ENCODE measurements around the gene MX1. TPM values are rescaled to one million over a fixed set of nuclear protein-coding genes. Genes with fewer than 3 reads are reported as not detected.

MX1 gene
- total and polyA plus RNA-seq, 2 of the 13 experiments (the other 11 are each of a cell fraction or from before 2014, with no cell fraction given) = 2.6 to 5.8 TPM

DNA sequence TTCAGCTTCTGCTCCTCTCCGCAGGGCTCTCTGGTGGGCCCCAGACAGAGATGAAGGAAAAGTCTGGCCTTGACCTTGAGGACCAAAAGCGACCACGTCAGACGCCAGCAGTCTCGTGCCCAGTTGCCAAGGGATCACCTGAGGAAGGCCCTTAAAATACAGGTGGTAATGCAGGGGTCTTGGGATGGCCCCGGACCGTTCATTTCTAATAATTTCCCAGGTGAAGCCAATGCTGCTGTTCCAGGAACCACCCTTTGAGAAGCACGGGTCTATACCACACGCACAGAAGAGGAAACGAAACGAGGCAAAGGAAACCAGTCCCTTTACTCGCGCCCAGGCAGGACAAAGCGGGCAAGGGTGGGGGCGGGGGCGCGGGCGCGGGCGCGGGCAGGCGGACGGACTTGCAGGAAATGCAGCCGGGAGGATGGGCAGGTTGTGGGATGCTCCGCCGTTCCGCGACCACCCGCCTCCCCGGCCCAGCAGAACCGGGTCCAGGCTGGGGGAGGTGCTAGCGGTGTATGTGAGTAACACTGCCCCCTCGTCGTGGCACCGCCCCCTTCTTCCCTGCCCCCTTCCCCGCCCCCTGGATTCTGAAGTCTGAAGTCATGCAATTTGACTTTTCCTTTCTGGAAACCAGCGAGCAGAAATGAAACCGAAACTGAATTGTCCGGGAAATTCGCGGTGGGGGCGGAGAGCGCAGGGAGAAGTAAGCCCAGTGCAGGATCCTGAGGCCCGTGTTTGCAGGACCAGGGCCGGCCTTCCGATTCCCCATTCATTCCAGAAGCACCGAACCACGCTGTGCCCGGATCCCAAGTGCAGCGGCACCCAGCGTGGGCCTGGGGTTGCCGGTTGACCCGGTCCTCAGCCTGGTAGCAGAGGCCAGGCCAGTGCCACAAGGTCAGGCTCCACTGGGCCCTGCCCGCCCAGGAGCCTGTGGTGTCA, 5.8 kb upstream of the MX1 start (continued):
- TF ChIP-seq, protein P1, sequence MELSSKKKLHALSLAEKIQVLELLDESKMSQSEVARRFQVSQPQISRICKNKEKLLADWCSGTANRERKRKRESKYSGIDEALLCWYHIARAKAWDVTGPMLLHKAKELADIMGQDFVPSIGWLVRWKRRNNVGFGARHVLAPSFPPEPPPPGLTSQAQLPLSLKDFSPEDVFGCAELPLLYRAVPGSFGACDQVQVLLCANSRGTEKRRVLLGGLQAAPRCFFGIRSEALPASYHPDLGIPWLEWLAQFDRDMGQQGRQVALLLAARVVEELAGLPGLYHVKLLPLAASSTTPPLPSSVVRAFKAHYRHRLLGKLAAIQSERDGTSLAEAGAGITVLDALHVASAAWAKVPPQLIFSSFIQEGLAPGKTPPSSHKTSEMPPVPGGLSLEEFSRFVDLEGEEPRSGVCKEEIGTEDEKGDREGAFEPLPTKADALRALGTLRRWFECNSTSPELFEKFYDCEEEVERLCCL (CRISPR knock-in tag; IDR thresholded peaks at IDR 0.05; ENCODE audit: borderline replicate concordance) = no peak
- TF ChIP-seq HMG20B (CRISPR knock-in tag; conservative IDR thresholded peaks at IDR 0.05) (no peak), ZNF777 (CRISPR knock-in tag; IDR thresholded peaks at IDR 0.05) (no peak), TMF1 (CRISPR knock-in tag; IDR thresholded peaks at IDR 0.05; ENCODE audit: low read depth) (no peak), U2AF2 (IDR thresholded peaks at IDR 0.05; ENCODE audit: low read depth, low read length) (no peak), ZNF746 (CRISPR knock-in tag; IDR thresholded peaks at IDR 0.05) (no peak), SATB2 (CRISPR knock-in tag; IDR thresholded peaks at IDR 0.05) (no peak), KLF6 (CRISPR knock-in tag; IDR thresholded peaks at IDR 0.05) (no peak)
- TF ChIP-seq, protein P2, sequence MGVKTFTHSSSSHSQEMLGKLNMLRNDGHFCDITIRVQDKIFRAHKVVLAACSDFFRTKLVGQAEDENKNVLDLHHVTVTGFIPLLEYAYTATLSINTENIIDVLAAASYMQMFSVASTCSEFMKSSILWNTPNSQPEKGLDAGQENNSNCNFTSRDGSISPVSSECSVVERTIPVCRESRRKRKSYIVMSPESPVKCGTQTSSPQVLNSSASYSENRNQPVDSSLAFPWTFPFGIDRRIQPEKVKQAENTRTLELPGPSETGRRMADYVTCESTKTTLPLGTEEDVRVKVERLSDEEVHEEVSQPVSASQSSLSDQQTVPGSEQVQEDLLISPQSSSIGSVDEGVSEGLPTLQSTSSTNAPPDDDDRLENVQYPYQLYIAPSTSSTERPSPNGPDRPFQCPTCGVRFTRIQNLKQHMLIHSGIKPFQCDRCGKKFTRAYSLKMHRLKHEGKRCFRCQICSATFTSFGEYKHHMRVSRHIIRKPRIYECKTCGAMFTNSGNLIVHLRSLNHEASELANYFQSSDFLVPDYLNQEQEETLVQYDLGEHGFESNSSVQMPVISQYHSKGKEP (CRISPR knock-in tag; IDR thresholded peaks at IDR 0.05) = no peak
- TF ChIP-seq, protein P3, sequence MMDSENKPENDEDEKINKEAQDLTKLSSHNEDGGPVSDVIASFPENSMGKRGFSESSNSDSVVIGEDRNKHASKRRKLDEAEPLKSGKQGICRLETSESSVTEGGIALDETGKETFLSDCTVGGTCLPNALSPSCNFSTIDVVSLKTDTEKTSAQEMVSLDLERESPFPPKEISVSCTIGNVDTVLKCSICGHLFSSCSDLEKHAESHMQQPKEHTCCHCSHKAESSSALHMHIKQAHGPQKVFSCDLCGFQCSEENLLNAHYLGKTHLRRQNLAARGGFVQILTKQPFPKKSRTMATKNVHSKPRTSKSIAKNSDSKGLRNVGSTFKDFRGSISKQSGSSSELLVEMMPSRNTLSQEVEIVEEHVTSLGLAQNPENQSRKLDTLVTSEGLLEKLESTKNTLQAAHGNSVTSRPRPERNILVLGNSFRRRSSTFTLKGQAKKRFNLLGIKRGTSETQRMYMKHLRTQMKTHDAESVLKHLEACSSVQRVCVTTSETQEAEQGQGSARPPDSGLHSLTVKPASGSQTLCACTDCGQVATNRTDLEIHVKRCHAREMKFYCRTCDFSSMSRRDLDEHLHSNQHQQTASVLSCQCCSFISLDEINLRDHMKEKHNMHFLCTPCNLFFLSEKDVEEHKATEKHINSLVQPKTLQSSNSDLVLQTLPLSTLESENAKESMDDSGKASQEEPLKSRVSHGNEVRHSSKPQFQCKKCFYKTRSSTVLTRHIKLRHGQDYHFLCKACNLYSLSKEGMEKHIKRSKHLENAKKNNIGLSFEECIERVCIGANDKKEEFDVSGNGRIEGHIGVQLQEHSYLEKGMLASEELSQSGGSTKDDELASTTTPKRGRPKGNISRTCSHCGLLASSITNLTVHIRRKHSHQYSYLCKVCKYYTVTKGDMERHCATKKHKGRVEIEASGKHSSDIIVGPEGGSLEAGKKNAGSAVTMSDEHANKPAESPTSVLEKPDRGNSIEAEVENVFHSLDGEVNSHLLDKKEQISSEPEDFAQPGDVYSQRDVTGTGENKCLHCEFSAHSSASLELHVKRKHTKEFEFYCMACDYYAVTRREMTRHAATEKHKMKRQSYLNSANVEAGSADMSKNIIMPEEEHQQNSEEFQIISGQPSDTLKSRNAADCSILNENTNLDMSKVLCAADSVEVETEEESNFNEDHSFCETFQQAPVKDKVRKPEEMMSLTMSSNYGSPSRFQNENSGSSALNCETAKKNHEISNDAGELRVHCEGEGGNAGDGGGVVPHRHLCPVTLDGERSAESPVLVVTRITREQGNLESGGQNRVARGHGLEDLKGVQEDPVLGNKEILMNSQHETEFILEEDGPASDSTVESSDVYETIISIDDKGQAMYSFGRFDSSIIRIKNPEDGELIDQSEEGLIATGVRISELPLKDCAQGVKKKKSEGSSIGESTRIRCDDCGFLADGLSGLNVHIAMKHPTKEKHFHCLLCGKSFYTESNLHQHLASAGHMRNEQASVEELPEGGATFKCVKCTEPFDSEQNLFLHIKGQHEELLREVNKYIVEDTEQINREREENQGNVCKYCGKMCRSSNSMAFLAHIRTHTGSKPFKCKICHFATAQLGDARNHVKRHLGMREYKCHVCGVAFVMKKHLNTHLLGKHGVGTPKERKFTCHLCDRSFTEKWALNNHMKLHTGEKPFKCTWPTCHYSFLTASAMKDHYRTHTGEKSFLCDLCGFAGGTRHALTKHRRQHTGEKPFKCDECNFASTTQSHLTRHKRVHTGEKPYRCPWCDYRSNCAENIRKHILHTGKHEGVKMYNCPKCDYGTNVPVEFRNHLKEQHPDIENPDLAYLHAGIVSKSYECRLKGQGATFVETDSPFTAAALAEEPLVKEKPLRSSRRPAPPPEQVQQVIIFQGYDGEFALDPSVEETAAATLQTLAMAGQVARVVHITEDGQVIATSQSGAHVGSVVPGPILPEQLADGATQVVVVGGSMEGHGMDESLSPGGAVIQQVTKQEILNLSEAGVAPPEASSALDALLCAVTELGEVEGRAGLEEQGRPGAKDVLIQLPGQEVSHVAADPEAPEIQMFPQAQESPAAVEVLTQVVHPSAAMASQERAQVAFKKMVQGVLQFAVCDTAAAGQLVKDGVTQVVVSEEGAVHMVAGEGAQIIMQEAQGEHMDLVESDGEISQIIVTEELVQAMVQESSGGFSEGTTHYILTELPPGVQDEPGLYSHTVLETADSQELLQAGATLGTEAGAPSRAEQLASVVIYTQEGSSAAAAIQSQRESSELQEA (CRISPR knock-in tag; IDR thresholded peaks at IDR 0.05; ENCODE audit: not compliant biosample characterization) = no peak
- TF ChIP-seq, protein P4, sequence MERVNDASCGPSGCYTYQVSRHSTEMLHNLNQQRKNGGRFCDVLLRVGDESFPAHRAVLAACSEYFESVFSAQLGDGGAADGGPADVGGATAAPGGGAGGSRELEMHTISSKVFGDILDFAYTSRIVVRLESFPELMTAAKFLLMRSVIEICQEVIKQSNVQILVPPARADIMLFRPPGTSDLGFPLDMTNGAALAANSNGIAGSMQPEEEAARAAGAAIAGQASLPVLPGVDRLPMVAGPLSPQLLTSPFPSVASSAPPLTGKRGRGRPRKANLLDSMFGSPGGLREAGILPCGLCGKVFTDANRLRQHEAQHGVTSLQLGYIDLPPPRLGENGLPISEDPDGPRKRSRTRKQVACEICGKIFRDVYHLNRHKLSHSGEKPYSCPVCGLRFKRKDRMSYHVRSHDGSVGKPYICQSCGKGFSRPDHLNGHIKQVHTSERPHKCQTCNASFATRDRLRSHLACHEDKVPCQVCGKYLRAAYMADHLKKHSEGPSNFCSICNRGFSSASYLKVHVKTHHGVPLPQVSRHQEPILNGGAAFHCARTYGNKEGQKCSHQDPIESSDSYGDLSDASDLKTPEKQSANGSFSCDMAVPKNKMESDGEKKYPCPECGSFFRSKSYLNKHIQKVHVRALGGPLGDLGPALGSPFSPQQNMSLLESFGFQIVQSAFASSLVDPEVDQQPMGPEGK (CRISPR knock-in tag; IDR thresholded peaks at IDR 0.05) = peak; percentile 49
- TF ChIP-seq, protein P5, sequence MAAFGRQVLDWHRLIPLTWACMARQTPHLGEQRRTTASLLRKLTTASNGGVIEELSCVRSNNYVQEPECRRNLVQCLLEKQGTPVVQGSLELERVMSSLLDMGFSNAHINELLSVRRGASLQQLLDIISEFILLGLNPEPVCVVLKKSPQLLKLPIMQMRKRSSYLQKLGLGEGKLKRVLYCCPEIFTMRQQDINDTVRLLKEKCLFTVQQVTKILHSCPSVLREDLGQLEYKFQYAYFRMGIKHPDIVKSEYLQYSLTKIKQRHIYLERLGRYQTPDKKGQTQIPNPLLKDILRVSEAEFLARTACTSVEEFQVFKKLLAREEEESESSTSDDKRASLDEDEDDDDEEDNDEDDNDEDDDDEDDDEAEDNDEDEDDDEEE (CRISPR knock-in tag; IDR thresholded peaks at IDR 0.05) = no peak

All from HepG2 (cell line).